ENCODE results near the gene SKOR1.

SKOR1 gene

GRCh38 chr15:67820122-67820991 lies 5.0 kb upstream of the SKOR1 start:
- no peak for DNase-seq (ENCODE audit: low spot score)

GRCh38 chr15:67820992-67821783 lies 4.1 kb upstream of the SKOR1 start:
- DNase-seq (ENCODE audit: low spot score) = no peak

GRCh38 chr15:67821784-67822440 lies 3.4 kb upstream of the SKOR1 start:
- no peak for DNase-seq (ENCODE audit: low spot score)

- DNase-seq (ENCODE audit: low spot score) = no peak
Measured at GRCh38 chr15:67822537-67823313, 2.6 kb upstream of the SKOR1 start.

GRCh38 chr15:67823314-67824196 lies 1.8 kb upstream of the SKOR1 start:
- no peak for DNase-seq (ENCODE audit: low spot score)

- no peak for DNase-seq (ENCODE audit: low spot score)
Measured at GRCh38 chr15:67824197-67824968, 926 bp upstream of the SKOR1 start.

GRCh38 chr15:67825881-67826716 lies 790 bp downstream of the SKOR1 start:
- no peak for DNase-seq (ENCODE audit: low spot score)

GRCh38 chr15:67826717-67827561 lies 1.6 kb downstream of the SKOR1 start:
- DNase-seq (ENCODE audit: low spot score) = no peak

- DNase-seq (ENCODE audit: low spot score) = no peak
Measured at GRCh38 chr15:67827562-67828277, 2.4 kb downstream of the SKOR1 start.

GRCh38 chr15:67828278-67828968 lies 3.1 kb downstream of the SKOR1 start:
- no peak for DNase-seq (ENCODE audit: low spot score)

- DNase-seq (ENCODE audit: low spot score) = no peak
Measured at GRCh38 chr15:67828969-67829646, 3.8 kb downstream of the SKOR1 start.

GRCh38 chr15:67829647-67830504 lies 4.6 kb downstream of the SKOR1 start:
- no peak for DNase-seq (ENCODE audit: low spot score)

- DNase-seq (ENCODE audit: low spot score) = no peak
Measured at GRCh38 chr15:67831363-67831762, 6.1 kb downstream of the SKOR1 start.

- DNase-seq (ENCODE audit: low spot score) = no peak
Measured at GRCh38 chr15:67832031-67832551, 6.8 kb downstream of the SKOR1 start.

Data from pons (tissue), 1 donor.